Small intestine (tissue), 7 donors: Measurements from ENCODE around the gene SEL1L2. TPM values are rescaled to one million over a fixed set of nuclear protein-coding genes. Genes with fewer than 3 reads are reported as not detected.

Experiments used
- DNase-seq, 2 donors: peaks; one replicate each; pipeline versions ENCODE4 v3.0.0 to v3.0.0-alpha.2; 2013
- FAIRE-seq: peaks from 2 replicates; lab custom pipeline; 2012; peaks lifted over from hg19 to GRCh38; lab: Jason Lieb, UNC
- H3K27ac ChIP-seq, 3 donors: one replicate each; pipeline ENCODE4 v1.5.1; 2013; ENCODE audit warnings: low read length in 2 of 3, mild to moderate bottlenecking in 2 of 3, control low read depth in 1 of 3, inconsistent platforms in 1 of 3, low read depth in 1 of 3, moderate library complexity in 1 of 3
- H3K27me3 ChIP-seq, 3 donors: one replicate each; pipeline ENCODE4 v1.6.1; 2013; ENCODE audit warnings: low read length in 3 of 3, inconsistent platforms in 1 of 3; ENCODE audit not compliant: control insufficient read depth in 3 of 3, insufficient read depth in 3 of 3
- H3K36me3 ChIP-seq, 3 donors: one replicate each; pipeline ENCODE4 v1.6.1; 2013; ENCODE audit warnings: low read length in 3 of 3, inconsistent platforms in 1 of 3, low read depth in 1 of 3, mild to moderate bottlenecking in 1 of 3, moderate library complexity in 1 of 3; ENCODE audit not compliant: control insufficient read depth in 3 of 3, insufficient read depth in 2 of 3
- H3K4me1 ChIP-seq, 3 donors: one replicate each; pipeline ENCODE4 v1.6.1; 2013; ENCODE audit warnings: low read length in 2 of 3, inconsistent platforms in 1 of 3, low read depth in 1 of 3, mild to moderate bottlenecking in 1 of 3, moderate library complexity in 1 of 3; ENCODE audit not compliant: control insufficient read depth in 3 of 3, insufficient read depth in 2 of 3
- H3K4me3 ChIP-seq, 3 donors: one replicate each; pipeline ENCODE4 v1.5.1; 2013; ENCODE audit warnings: low read length in 3 of 3, control low read depth in 1 of 3, inconsistent platforms in 1 of 3, low read depth in 1 of 3, mild to moderate bottlenecking in 1 of 3, moderate library complexity in 1 of 3
- H3K9me3 ChIP-seq, 2 donors: one replicate each; pipeline ENCODE4 v1.6.1; 2013; ENCODE audit warnings: low read depth in 1 of 2, low read length in 1 of 2; ENCODE audit not compliant: control insufficient read depth in 2 of 2, insufficient read depth in 1 of 2
- WGBS, 3 donors: extraction: QIAGEN DNeasy Blood & Tissue Kit; methylation state at CpG; one replicate each; pipeline ENCODE4 v1.1.7; 2013; 5-methylcytosine and 5-hydroxymethylcytosine counted together
- polyA plus RNA-seq, 4 donors: library from polyadenylated mRNA; stranded (reverse) in 3 of 4; unstranded in 1 of 4; fragments of 200-250 nt in 3 of 4; fragments of 120-200 nt in 1 of 4; gene quantifications; one replicate each; pipeline versions ENCODE4 v1.2.1 to v1.2.3, GENCODE V29; 2013
- donor health status: healthy with polysubstance abuse.
- donor health status: control.
- donor health status: control.
- donor health status: Bipolar disorder and iron deficiency.
- donor health status: healthy.

Gene SEL1L2
- polyA plus RNA-seq, 4 donors: not detected

DNA sequence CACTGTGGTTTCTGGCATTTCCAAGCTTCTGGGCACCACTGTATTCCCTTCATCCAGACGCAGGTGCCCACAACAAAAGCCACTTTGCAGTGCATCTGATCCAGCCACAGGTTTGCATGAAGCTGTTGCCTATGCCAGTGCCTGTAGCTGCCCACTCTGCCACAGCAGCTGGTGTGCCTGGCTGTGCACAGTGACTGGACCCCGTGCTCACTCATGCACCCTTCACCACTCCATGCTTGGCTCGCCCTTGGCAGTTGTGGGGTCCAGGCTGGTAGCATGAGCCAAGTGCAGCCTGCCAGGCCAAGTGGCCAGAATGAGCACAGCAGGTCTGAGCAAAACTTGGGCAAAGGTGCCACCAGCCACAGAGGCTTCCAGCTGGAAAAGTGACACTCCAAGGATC is 42.7 kb downstream of the SEL1L2 start:
- Histone ChIP-seq H3K36me3 (no peaks in the 10 kb centered on the region), H3K27ac (no peak overlapping the region), H3K9me3 (peaks cover 0 to 4% of the 10 kb centered on the region in 2 donors), H3K27me3 (no peaks in the 10 kb centered on the region), H3K4me1 (no peaks in the 10 kb centered on the region), H3K4me3 (no peak overlapping the region)
- no peak for DNase-seq
- 77 to 87% (median 78%) methylated on average over 3 of the region's 3 CpGs for WGBS, 3 donors
- FAIRE-seq: no peak

DNA sequence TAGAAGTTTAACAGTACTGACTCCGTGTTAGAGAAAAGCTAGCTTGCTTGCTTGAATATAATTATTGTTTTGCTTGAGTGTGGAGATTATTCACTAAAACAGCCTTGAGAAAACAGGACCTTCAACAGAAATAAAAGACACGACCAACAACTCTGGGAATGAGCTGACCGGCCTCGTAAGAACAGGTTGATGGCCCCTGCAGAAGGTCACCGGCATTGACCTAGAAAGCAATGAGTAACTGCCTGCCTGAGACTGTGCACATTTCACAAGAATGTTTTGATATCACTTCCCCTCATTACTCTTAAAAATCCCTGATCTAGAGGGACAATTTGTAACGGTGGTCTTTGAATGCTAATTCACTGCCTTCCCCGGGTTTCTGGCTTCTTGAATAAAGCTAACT is 49.4 kb downstream of the SEL1L2 start:
- H3K4me3 ChIP-seq: no peak overlapping the region
- DNase-seq: no peak
- WGBS, 3 donors: 76 to 80% (median 77%) methylated on average over 7 of the region's 7 CpGs

DNA sequence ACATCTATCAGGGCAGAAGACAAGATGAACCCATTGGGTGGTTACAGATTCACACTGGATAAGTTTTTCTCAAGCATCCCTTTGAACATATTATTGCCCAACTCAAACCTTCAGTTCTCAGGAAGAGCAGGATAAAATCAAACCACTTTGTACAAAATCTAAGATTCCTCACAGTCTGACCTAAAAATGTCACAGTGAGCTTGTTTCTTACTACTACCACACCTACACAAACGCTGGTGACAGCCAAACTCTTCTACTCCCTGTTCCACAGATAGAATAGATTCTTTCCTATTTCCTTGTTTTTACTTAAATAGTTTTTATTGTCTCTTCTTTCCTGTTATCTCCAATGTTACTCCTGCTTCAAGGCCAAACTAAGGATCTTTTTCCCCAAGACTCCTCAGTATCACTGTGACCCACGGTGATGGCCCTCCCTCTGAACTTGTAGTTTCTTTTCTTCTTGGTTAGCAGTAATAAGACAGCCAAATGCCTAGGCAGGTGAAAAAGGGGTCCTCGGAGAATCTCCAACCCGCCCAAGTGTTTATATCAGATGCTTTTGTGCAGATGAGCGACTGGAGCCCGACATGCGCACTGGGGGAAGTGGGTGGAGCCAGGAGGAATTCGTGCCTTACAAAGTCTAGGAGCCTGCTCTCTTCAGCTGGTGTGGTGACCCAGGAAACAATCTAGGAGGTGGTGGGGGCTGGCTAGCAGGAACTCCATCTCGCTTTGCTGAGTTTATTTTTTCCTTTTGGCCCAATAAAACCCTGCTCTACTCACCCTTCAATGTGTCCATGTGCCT is 53.4 kb downstream of the SEL1L2 start:
- Histone ChIP-seq H3K36me3 (no peaks in the 10 kb centered on the region), H3K9me3 (no peaks in the 10 kb centered on the region), H3K27ac (no peak overlapping the region), H3K4me3 (no peak overlapping the region), H3K4me1 (no peaks in the 10 kb centered on the region), H3K27me3 (no peaks in the 10 kb centered on the region)
- no peak for FAIRE-seq
- WGBS, 3 donors: 76 to 80% (median 78%) methylated on average over 9 of the region's 9 CpGs
- no peak for DNase-seq

More for the DNA sequence above, 49.4 kb downstream of the SEL1L2 start:
- no peaks in the 10 kb centered on the region for H3K27me3 ChIP-seq
- H3K9me3 ChIP-seq: no peaks in the 10 kb centered on the region
- no peaks in the 10 kb centered on the region for H3K4me1 ChIP-seq
- no peaks in the 10 kb centered on the region for H3K36me3 ChIP-seq
- H3K27ac ChIP-seq: no peak overlapping the region
- FAIRE-seq: no peak

DNA sequence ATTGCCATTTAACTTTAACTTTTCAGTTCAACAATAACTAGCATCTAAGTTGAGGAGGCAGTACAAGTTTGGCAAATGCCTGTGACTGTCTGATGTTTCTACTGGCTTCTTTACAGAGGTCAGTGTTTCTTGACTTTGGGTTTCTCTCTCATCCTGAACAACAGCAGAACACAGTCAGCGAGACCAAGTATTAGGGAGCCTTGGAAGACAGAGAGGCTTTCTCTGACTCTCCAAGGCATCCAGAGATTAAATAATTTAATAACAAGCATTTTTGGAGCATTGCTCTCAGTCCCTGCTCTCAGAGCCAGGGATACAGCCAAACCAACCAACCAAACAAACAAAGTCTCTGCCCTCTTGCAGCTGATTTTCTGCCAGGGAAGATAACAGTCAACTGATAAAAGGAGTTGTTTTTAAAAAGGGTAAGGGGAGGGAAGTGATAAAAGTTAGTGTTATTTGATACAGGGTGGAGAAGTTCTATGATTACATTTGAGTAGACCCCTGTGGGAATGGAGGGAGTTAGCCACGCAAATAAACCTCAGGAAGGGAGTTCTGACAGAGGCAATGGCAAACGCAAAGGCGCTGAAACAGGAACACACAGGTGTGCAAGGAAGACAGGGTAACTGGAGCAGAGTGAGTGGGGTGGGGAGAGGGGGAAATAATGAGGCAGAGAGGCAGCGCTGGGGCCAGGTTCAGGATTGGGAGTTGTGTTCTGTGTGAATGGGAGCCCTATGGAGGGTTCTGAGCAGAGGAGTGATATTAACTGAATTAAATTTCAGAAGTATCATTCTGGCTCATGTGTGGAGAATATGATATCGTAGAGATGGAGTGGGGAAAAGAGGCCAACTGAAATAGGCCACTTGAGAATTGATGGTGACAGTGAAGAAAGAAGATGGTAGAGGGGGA is 55.2 kb downstream of the SEL1L2 start:
- Histone ChIP-seq H3K4me1 (no peaks in the 10 kb centered on the region), H3K27me3 (no peaks in the 10 kb centered on the region), H3K27ac (no peak overlapping the region), H3K4me3 (no peak overlapping the region), H3K36me3 (no peaks in the 10 kb centered on the region), H3K9me3 (no peaks in the 10 kb centered on the region)
- WGBS, 3 donors: 38 to 57% (median 46%) methylated on average over 6 of the region's 6 CpGs
- DNase-seq (no peak), FAIRE-seq (no peak)

DNA sequence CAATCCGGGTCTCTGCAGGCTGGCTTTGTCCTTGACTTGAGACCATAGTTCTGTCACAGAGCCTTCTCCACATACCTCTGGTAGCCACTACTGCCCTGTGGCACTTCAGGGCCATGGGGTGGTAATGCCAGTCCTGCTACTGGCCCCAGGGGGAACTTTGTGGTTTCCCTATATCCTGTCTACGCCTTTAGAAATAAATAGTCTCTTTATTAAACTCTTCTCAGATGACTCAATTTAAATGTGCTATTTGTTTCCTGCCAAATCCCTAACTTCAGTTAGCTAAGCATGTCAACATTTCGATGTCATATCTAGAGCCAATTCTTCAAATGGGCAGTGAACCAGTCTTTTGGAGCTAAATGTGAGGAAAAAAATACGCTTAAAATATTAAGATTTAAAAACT is 60.1 kb downstream of the SEL1L2 start:
- Histone ChIP-seq H3K27ac (no peak overlapping the region), H3K4me3 (no peak overlapping the region), H3K4me1 (no peaks in the 10 kb centered on the region), H3K36me3 (no peaks in the 10 kb centered on the region), H3K9me3 (no peaks in the 10 kb centered on the region), H3K27me3 (no peaks in the 10 kb centered on the region)
- 51 to 63% (median 60%) methylated on average over 4 of the region's 4 CpGs for WGBS, 3 donors
- DNase-seq (no peak), FAIRE-seq (no peak)

DNA sequence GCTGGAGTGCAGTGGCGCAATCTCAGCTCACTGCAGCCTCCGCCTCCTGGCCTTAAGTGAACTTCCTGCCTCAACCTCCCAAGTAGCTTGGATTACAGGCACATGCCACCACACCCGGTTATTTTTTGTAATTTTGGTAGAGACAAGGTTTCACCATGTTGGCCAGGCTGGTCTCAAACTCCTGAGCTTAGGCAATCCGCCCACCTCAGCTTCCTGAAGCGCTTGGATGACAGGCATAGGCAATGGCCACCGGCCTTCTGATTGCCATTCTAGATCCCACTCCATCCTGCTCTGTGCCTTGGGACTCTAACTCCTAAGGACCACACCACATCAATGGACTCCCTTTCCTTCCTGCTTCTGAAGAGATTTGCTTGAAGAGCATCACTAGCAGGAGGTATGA is 60.6 kb downstream of the SEL1L2 start:
- H3K27ac ChIP-seq: no peak overlapping the region
- DNase-seq (no peak), FAIRE-seq (no peak)
- no peaks in the 10 kb centered on the region for H3K27me3 ChIP-seq
- H3K4me3 ChIP-seq: no peak overlapping the region
- 91 to 95% (median 93%) methylated on average over 6 of the region's 6 CpGs for WGBS, 3 donors
- no peaks in the 10 kb centered on the region for H3K4me1 ChIP-seq
- H3K9me3 ChIP-seq: no peaks in the 10 kb centered on the region
- H3K36me3 ChIP-seq: no peaks in the 10 kb centered on the region

DNA sequence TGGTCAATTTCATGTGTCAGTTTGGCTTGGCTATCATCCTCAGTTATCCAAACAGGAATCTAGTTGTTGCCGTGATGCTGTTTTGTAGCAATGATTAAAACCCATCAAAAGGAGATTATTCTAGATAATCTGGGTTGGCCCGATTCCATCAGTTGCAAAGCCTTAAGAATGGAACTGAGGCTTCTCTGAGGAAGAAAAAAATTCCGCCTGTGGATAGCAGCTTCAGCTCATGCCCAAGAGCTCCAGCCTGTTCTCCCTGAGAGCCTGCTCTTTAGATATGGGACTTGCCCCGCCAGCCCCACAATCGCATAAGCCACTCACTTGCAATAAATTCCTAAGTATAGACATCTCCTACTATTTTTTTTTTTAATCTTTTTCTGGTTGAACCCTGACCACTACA is 61.5 kb downstream of the SEL1L2 start:
- FAIRE-seq (no peak), DNase-seq (no peak)
- H3K4me1 ChIP-seq: no peaks in the 10 kb centered on the region
- no peak overlapping the region for H3K4me3 ChIP-seq
- 64 to 75% (median 68%) methylated on average over 5 of the region's 5 CpGs for WGBS, 3 donors
- H3K36me3 ChIP-seq: no peaks in the 10 kb centered on the region
- no peak overlapping the region for H3K27ac ChIP-seq
- H3K27me3 ChIP-seq: no peaks in the 10 kb centered on the region
- H3K9me3 ChIP-seq: no peaks in the 10 kb centered on the region

DNA sequence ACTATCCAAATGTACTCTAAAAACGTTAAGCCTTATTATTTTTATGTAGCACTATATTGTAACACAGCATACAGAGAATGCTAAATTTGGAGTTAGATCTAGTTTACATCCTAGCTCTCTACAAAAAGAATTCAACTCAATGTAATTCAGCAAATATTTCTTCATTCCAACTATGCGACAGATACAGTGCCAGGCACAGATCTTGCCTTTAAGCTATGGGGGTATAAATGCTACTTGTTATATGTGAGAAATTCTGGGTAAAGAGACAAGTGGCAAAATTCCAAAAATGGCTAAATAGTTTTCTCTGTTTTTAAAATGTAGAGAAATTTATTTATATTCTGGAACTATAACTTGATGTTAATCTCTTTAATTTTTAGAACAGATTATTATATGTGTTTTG is 63.2 kb downstream of the SEL1L2 start:
- Histone ChIP-seq H3K9me3 (no peaks in the 10 kb centered on the region), H3K4me1 (no peaks in the 10 kb centered on the region), H3K36me3 (no peaks in the 10 kb centered on the region), H3K4me3 (no peak overlapping the region), H3K27me3 (no peaks in the 10 kb centered on the region), H3K27ac (no peak overlapping the region)
- FAIRE-seq (no peak), DNase-seq (no peak)
- 49 to 74% (median 68%) methylated on average over 2 of the region's 2 CpGs for WGBS, 3 donors
